Activated CD8-positive, alpha-beta T cell treated with anti-CD3 and anti-CD28 coated beads, Interleukin-2, amount 10 ng/mL, durations not matched to agents 7 days and 5 days (primary cell): Measurements from ENCODE around the gene CDK2. TPM values are rescaled to one million over a fixed set of nuclear protein-coding genes. Genes with fewer than 3 reads are reported as not detected.
A peak's percentile ranks its signal among the peaks of the same experiment; 100 is the strongest.

Experiments used
- ATAC-seq: fragments of 150-1000 bp; cut with Tn5 transposase; one replicate; pipeline ENCODE4 v1.10.0; 2021; ENCODE audit warnings: moderate library complexity
- CTCF ChIA-PET: fragments of 350-600 bp; sonication (Branson Sonifier 250); formaldehyde crosslinking; loops from one replicate; lab custom pipeline; 2021; ENCODE audit warnings: antibody characterized with exemption; lab: Charles Lee
- POLR2A ChIA-PET: fragments of 350-600 bp; sonication (Branson Sonifier 250); formaldehyde crosslinking; loops from one replicate; lab custom pipeline; 2021; ENCODE audit warnings: antibody characterized with exemption; lab: Charles Lee
- DNase-seq: peaks from one replicate; pipeline ENCODE4 v3.0.0-alpha.2; 2020
- H3K27ac Mint-ChIP-seq: one replicate; pipeline ENCODE4 v1.8.0; 2021; ENCODE audit warnings: mild to moderate bottlenecking, mixed read lengths
- H3K27me3 Mint-ChIP-seq: one replicate; pipeline ENCODE4 v1.8.0; 2021; ENCODE audit warnings: low read depth, mixed read lengths
- H3K36me3 Mint-ChIP-seq: one replicate; pipeline ENCODE4 v1.8.0; 2021; ENCODE audit warnings: low read depth, mixed read lengths
- H3K4me1 Mint-ChIP-seq: one replicate; pipeline ENCODE4 v1.8.0; 2021; ENCODE audit warnings: low read depth, mixed read lengths
- H3K4me3 Mint-ChIP-seq: one replicate; pipeline ENCODE4 v1.8.0; 2021; ENCODE audit warnings: mild to moderate bottlenecking, mixed read lengths
- H3K9me3 Mint-ChIP-seq: one replicate; pipeline ENCODE4 v1.8.0; 2022; ENCODE audit warnings: mixed read lengths; ENCODE audit not compliant: insufficient read depth
- total RNA-seq, 2 experiments: library from RNA; stranded (reverse); gene quantifications; one replicate each; pipeline ENCODE4 v1.2.3, GENCODE V29; 2021

Gene CDK2
- total RNA-seq, 2 experiments from 2014 or later, result 128 to 130 TPM

- no peak for DNase-seq
- Mint-ChIP-seq H3K36me3 (peaks cover 98% of the 10 kb centered on the region), H3K27ac (peak overlapping the region; percentile 58), H3K4me3 (no peak overlapping the region), H3K9me3 (no peaks in the 10 kb centered on the region), H3K4me1 (peaks cover 79% of the 10 kb centered on the region), H3K27me3 (no peaks in the 10 kb centered on the region)
- ATAC-seq, result no peak
- ChIA-PET POLR2A (interaction anchor here (0.6 to 14.0 kb wide), 11 partner anchors 11 to 200 kb away, joined by 3 to 139 read pairs (median 6); partner anchors contain the start of genes DGKA, DNAJC14, ORMDL2 and PYM1), CTCF (interaction anchor here (0.6 to 5.2 kb wide), 29 partner anchors 9 to 219 kb away, joined by 3 to 75 read pairs (median 4); partner anchors contain the start of genes DGKA, DNAJC14, ORMDL2 and PYM1)
Observed at GRCh38 chr12:55938826-55939501, 27.7 kb upstream of the CDK2 start.

GRCh38 chr12:55940065-55940732 is 26.4 kb upstream of the CDK2 start:
- peak; percentile 90 for DNase-seq
- CTCF ChIA-PET, result interaction anchor here (0.6 to 5.2 kb wide), 46 partner anchors 8 to 220 kb away, joined by 3 to 75 read pairs (median 4); partner anchors contain the start of genes DGKA, DNAJC14, ORMDL2 and PYM1
- no peaks in the 10 kb centered on the region for H3K9me3 Mint-ChIP-seq
- H3K36me3 Mint-ChIP-seq, result peaks cover 96% of the 10 kb centered on the region
- H3K27ac Mint-ChIP-seq, result peak overlapping the region; percentile 69
- no peaks in the 10 kb centered on the region for H3K27me3 Mint-ChIP-seq
- H3K4me3 Mint-ChIP-seq, result no peak overlapping the region
- peaks cover 67% of the 10 kb centered on the region for H3K4me1 Mint-ChIP-seq
- POLR2A ChIA-PET, result interaction anchor here (1.0 to 14.0 kb wide), 7 partner anchors 12 to 202 kb away, joined by 3 to 139 read pairs (median 6); partner anchors contain the start of genes DGKA, DNAJC14, ORMDL2 and PYM1
- ATAC-seq, result peak; percentile 93

- ChIA-PET POLR2A (interaction anchor here (1.0 to 14.0 kb wide), 4 partner anchors 9 to 32 kb away, joined by 3 to 139 read pairs (median 4); partner anchors contain the start of genes DGKA, PYM1 and RAB5B), CTCF (interaction anchor here (0.7 to 5.2 kb wide), 6 partner anchors 12 to 204 kb away, joined by 3 to 42 read pairs (median 5); partner anchors contain the start of gene PYM1)
- Mint-ChIP-seq H3K4me1 (peaks cover 51% of the 10 kb centered on the region), H3K36me3 (peaks cover 95% of the 10 kb centered on the region), H3K4me3 (no peak overlapping the region), H3K27me3 (no peaks in the 10 kb centered on the region), H3K27ac (peak overlapping the region; percentile 19), H3K9me3 (no peaks in the 10 kb centered on the region)
- no peak for ATAC-seq
- no peak for DNase-seq
Observed at GRCh38 chr12:55942055-55942454, 24.6 kb upstream of the CDK2 start.

- Mint-ChIP-seq H3K9me3 (no peaks in the 10 kb centered on the region), H3K27me3 (no peaks in the 10 kb centered on the region), H3K27ac (peak overlapping the region; percentile 31), H3K4me1 (peaks cover 45% of the 10 kb centered on the region), H3K4me3 (no peak overlapping the region), H3K36me3 (peaks cover 94% of the 10 kb centered on the region)
- DNase-seq (no peak), ATAC-seq (no peak)
- POLR2A ChIA-PET, result interaction anchor here (1.0 to 14.0 kb wide), 4 partner anchors 9 to 31 kb away, joined by 3 to 139 read pairs (median 4); partner anchors contain the start of genes DGKA, PYM1 and RAB5B
- CTCF ChIA-PET, result interaction anchor here (0.7 to 5.2 kb wide), 6 partner anchors 12 to 205 kb away, joined by 3 to 42 read pairs (median 5); partner anchors contain the start of gene PYM1
Observed at GRCh38 chr12:55942577-55943136, 24.0 kb upstream of the CDK2 start.

- no peak overlapping the region for H3K4me3 Mint-ChIP-seq
Observed at GRCh38 chr12:55946553-55946952, 20.1 kb upstream of the CDK2 start.

GRCh38 chr12:55955344-55955743 is 11.3 kb upstream of the CDK2 start:
- no peak for DNase-seq
- Mint-ChIP-seq H3K4me3 (no peak overlapping the region), H3K27me3 (no peaks in the 10 kb centered on the region), H3K36me3 (peaks cover 47% of the 10 kb centered on the region), H3K4me1 (peaks cover 2% of the 10 kb centered on the region), H3K9me3 (no peaks in the 10 kb centered on the region), H3K27ac (peak overlapping the region; percentile 39)
- ATAC-seq, result no peak
- POLR2A ChIA-PET, result interaction anchor here (0.7 to 5.3 kb wide), 9 partner anchors 9 to 137 kb away, joined by 3 to 20 read pairs (median 4); partner anchors contain the start of genes ORMDL2, PMEL, RAB5B and SARNP
- CTCF ChIA-PET, result interaction anchor here (0.8 to 2.0 kb wide), 12 partner anchors 10 to 86 kb away, joined by 3 to 7 read pairs (median 5); partner anchors contain the start of gene RAB5B

More at GRCh38 chr12:55946553-55946952, 20.1 kb upstream of the CDK2 start:
- H3K36me3 Mint-ChIP-seq, result peaks cover 73% of the 10 kb centered on the region
- ATAC-seq (no peak), DNase-seq (no peak)
- H3K9me3 Mint-ChIP-seq, result no peaks in the 10 kb centered on the region
- CTCF ChIA-PET, result no interaction called here
- peaks cover 12% of the 10 kb centered on the region for H3K4me1 Mint-ChIP-seq
- H3K27ac Mint-ChIP-seq, result no peak overlapping the region
- POLR2A ChIA-PET, result interaction anchor here (0.9 to 14.0 kb wide), 5 partner anchors 8 to 18 kb away, joined by 3 to 139 read pairs (median 6); partner anchors contain the start of genes DGKA and PYM1
- H3K27me3 Mint-ChIP-seq, result no peaks in the 10 kb centered on the region

GRCh38 chr12:55955800-55956508 is 10.7 kb upstream of the CDK2 start:
- Mint-ChIP-seq H3K36me3 (peaks cover 47% of the 10 kb centered on the region), H3K27me3 (no peaks in the 10 kb centered on the region), H3K27ac (peak overlapping the region; percentile 41), H3K9me3 (no peaks in the 10 kb centered on the region), H3K4me3 (no peak overlapping the region), H3K4me1 (peaks cover 2% of the 10 kb centered on the region)
- ATAC-seq (peak; percentile 78), DNase-seq (peak; percentile 63)
- CTCF ChIA-PET, result interaction anchor here (0.7 to 2.0 kb wide), 15 partner anchors 11 to 217 kb away, joined by 3 to 7 read pairs (median 5); partner anchors contain the start of gene RAB5B
- POLR2A ChIA-PET, result interaction anchor here (0.7 to 5.3 kb wide), 9 partner anchors 8 to 138 kb away, joined by 3 to 20 read pairs (median 4); partner anchors contain the start of genes ORMDL2, PMEL, RAB5B and SARNP

- H3K4me3 Mint-ChIP-seq, result no peak overlapping the region
- H3K36me3 Mint-ChIP-seq, result peaks cover 34% of the 10 kb centered on the region
- ATAC-seq (no peak), DNase-seq (no peak)
- ChIA-PET CTCF (interaction anchor here (0.7 to 2.1 kb wide), 8 partner anchors 11 to 219 kb away, joined by 3 to 8 read pairs (median 4); no protein-coding TSS in a partner anchor), POLR2A (interaction anchor here (0.7 to 5.3 kb wide), 7 partner anchors 10 to 163 kb away, joined by 3 to 20 read pairs (median 3); partner anchors contain the start of gene RAB5B)
- peaks cover 2% of the 10 kb centered on the region for H3K4me1 Mint-ChIP-seq
- no peaks in the 10 kb centered on the region for H3K9me3 Mint-ChIP-seq
- H3K27ac Mint-ChIP-seq, result peak overlapping the region; percentile 29
- H3K27me3 Mint-ChIP-seq, result no peaks in the 10 kb centered on the region
Observed at GRCh38 chr12:55957106-55957859, 9.3 kb upstream of the CDK2 start.

GRCh38 chr12:55963760-55964159 is 2.9 kb upstream of the CDK2 start:
- H3K36me3 Mint-ChIP-seq, result peaks cover 12% of the 10 kb centered on the region
- POLR2A ChIA-PET, result no interaction called here
- H3K4me1 Mint-ChIP-seq, result peaks cover 23% of the 10 kb centered on the region
- H3K9me3 Mint-ChIP-seq, result no peaks in the 10 kb centered on the region
- no peak overlapping the region for H3K4me3 Mint-ChIP-seq
- ATAC-seq (no peak), DNase-seq (no peak)
- no peaks in the 10 kb centered on the region for H3K27me3 Mint-ChIP-seq
- CTCF ChIA-PET, result no interaction called here
- H3K27ac Mint-ChIP-seq, result no peak overlapping the region

- Mint-ChIP-seq H3K36me3 (peaks cover 18% of the 10 kb centered on the region), H3K4me1 (peaks cover 30% of the 10 kb centered on the region), H3K4me3 (no peak overlapping the region), H3K9me3 (no peaks in the 10 kb centered on the region), H3K27me3 (no peaks in the 10 kb centered on the region), H3K27ac (no peak overlapping the region)
- ChIA-PET POLR2A (interaction anchor here (1.1 kb wide), 1 partner anchor 13 kb away, joined by 3 read pairs; no protein-coding TSS in a partner anchor), CTCF (no interaction called here)
- DNase-seq (no peak), ATAC-seq (no peak)
Observed at GRCh38 chr12:55965240-55965639, 1.4 kb upstream of the CDK2 start.
